Memory B cell (primary cell): ENCODE results near the gene UQCRH.
A peak's percentile ranks its signal among the peaks of the same experiment; 100 is the strongest.
"Not testable (repeated sequence)": the region's sequence is repeated elsewhere in the genome, so short reads cannot be mapped to it uniquely, and the experiment has no call there.

Experiments
- ATAC-seq: fragments of 150-1000 bp; cut with Tn5 transposase; 2 replicates; pipeline ENCODE4 v1.10.0; 2021; ENCODE audit warnings: low read depth, mild to moderate bottlenecking, moderate library complexity
- DNase-seq, 2 donors: peaks; one replicate each; pipeline ENCODE4 v3.0.0; 2022; ENCODE audit warnings: low spot score in 2 of 2
- H3K27ac Mint-ChIP-seq: one replicate; pipeline ENCODE4 v1.8.0; 2022; ENCODE audit warnings: mild to moderate bottlenecking, moderate library complexity, mixed read lengths
- H3K27me3 Mint-ChIP-seq: one replicate; pipeline ENCODE4 v1.8.0; 2022; ENCODE audit warnings: mixed read lengths
- H3K36me3 Mint-ChIP-seq: one replicate; pipeline ENCODE4 v1.8.0; 2022; ENCODE audit warnings: mild to moderate bottlenecking, mixed read lengths
- H3K4me1 Mint-ChIP-seq: one replicate; pipeline ENCODE4 v1.8.0; 2022; ENCODE audit warnings: mixed read lengths
- H3K4me3 Mint-ChIP-seq: one replicate; pipeline ENCODE4 v1.8.0; 2022; ENCODE audit warnings: mild to moderate bottlenecking, moderate library complexity, mixed read lengths
- H3K9me3 Mint-ChIP-seq: one replicate; pipeline ENCODE4 v1.8.0; 2022; ENCODE audit warnings: mixed read lengths

UQCRH gene

DNA sequence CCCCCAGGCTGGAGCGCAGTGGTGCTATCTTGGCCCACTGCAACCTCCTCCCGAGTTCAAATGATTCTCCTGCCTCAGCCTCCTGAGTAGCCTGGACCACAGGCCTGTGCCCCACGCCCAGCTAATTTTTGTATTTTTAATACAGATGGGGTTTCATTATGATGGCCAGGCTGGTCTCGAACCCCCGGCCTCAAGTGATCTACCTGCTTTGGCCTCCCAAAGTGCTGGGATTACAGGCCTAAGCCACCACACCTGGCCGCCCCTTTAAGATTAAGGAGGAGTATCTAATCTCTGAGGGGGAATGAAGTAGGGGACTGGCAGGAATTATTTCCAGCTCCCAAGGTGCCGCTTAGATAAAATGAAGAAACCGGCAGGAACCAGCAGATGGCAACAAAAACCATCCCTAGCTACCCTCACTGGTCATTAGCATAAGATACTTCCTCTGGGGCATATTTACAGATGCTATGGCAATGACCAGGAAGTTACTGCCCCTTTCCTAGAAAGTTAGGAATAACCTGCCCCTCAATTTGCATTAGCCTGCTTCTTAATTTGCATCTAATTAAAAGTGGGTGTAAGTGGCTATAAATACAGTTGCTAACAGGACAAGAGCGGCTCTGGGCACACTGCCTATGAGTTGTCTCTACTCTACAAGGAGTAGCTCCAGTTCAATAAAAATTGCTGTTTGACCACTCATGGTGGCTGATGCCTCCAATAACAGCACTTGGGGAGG, 30.0 kb downstream of the UQCRH start:
- ATAC-seq: peak; percentile 59
- peaks cover 21% of the 10 kb centered on the region for H3K4me1 Mint-ChIP-seq
- H3K36me3 Mint-ChIP-seq: peaks cover 2% of the 10 kb centered on the region
- no peak overlapping the region for H3K4me3 Mint-ChIP-seq
- DNase-seq: no peak
- H3K27me3 Mint-ChIP-seq: no peaks in the 10 kb centered on the region
- peak overlapping the region; percentile 95 for H3K27ac Mint-ChIP-seq
- H3K9me3 Mint-ChIP-seq: no peaks in the 10 kb centered on the region

DNA sequence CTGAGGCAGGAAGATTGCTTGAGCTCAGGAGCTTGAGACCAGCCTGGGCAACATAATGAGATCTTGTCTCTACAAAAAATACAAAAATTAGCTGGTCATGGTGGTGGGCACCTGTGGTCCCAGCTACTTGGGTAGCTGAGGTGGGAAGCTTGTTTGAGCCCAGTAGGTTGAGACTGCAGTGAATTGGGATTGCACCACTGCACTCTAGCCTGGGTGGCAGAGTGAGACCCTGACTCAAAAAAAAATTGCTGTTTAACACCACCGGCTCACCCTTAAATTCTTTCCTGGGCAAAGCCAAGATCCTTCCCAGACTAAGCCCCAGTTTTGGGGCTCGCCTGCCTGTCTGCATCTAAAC, 30.5 kb downstream of the UQCRH start:
- peaks cover 2% of the 10 kb centered on the region for H3K36me3 Mint-ChIP-seq
- H3K27ac Mint-ChIP-seq: no peak overlapping the region
- no peaks in the 10 kb centered on the region for H3K27me3 Mint-ChIP-seq
- no peak overlapping the region for H3K4me3 Mint-ChIP-seq
- DNase-seq (no peak), ATAC-seq (no peak)
- H3K4me1 Mint-ChIP-seq: peaks cover 21% of the 10 kb centered on the region
- no peaks in the 10 kb centered on the region for H3K9me3 Mint-ChIP-seq

DNA sequence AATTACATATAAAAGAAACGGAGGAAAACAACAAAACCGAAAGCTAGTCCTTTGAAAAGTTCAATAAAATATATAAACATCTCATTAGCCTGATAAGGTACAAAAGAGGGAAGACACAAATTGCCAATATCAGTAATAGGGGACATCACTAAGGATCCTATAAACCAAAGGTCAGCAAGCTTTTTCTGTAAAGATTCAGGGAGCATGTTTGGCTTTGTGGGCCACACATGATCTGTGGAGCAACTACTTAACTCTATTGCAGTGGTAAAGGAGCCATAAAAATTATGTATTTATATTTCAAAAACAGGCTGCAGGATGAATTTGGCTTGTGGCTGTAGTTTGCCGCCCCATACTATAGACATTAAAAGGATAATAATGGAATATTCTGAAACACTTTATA, 31.6 kb downstream of the UQCRH start:
- DNase-seq: no peak
- H3K4me1 Mint-ChIP-seq: peaks cover 23% of the 10 kb centered on the region
- H3K4me3 Mint-ChIP-seq: no peak overlapping the region
- no peaks in the 10 kb centered on the region for H3K9me3 Mint-ChIP-seq
- H3K27me3 Mint-ChIP-seq: no peaks in the 10 kb centered on the region
- ATAC-seq: no peak
- no peak overlapping the region for H3K27ac Mint-ChIP-seq
- peaks cover 2% of the 10 kb centered on the region for H3K36me3 Mint-ChIP-seq

DNA sequence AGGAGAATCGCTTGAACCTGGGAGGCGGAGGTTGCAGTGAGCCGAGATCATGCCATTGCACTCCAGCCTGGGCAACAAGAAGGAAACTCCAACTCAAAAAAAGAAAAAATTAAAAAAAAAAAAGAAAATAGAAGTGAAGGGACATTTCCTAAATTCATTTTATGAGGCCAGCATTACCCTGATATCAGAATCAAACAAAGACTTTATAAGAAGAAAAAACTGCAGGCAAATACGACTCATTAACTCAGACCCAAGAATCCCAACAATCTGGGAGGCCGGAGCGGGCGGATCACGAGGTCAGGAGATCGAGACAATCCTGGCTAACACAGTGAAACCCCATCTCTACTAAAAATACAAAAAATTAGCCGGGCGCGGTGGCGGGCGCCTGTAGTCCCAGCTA, 33.9 kb downstream of the UQCRH start:
- H3K27me3 Mint-ChIP-seq, H3K4me3 Mint-ChIP-seq, DNase-seq, ATAC-seq, H3K36me3 Mint-ChIP-seq, H3K27ac Mint-ChIP-seq, H3K9me3 Mint-ChIP-seq: not testable (repeated sequence)
- peaks cover 24% of the 10 kb centered on the region for H3K4me1 Mint-ChIP-seq

DNA sequence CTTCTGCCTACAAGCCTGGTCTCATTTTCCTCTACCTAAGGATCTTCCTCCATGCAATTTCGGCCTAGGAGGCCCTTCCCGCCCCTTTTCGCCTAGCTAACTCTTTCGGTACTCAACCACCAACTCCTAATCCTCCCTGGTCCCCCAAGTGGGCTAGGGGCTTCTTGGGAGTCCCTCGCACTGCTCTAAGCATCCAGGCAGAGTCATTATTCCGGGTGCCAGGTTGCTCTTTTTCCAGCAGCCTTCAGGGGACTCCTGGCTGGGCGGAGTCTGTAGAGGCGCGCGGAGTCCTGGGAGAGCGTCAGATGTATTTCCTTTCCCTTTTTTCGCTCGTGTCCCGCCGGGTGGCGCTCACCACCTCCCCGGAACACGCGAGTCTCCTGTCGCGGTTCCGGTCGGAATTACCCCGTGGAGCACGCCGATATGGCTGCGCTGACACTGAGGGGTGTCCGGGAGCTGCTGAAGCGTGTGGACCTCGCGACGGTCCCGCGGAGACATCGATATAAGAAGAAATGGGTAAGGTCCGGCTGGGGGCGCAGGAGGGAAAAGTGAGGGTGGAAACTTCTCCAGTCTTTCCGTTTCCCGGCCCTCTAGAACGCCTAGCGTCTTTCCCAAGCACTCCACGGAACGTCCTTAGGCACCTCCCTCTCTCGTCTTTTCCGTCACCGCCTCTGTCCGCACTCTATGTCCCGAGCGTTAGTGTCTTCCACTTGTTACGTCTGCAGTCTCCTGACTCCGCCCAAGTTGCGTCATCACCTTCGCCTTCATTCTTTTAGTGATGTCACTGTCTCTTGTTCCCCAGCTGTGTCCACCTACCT, 37.1 kb downstream of the UQCRH start, which contains the start of gene NSUN4:
Gene NSUN4 (plus strand): TSS at position 404 of the 818 bp plus-strand sequence. CDS start 20 bp downstream, at position 424.
- Mint-ChIP-seq H3K4me3 (peak within 1 kb of the TSS; percentile 98), H3K9me3 (no peaks in the 10 kb centered on the region), H3K27me3 (no peaks in the 10 kb centered on the region), H3K4me1 (peaks cover 41% of the 10 kb centered on the region), H3K27ac (peak within 1 kb of the TSS; percentile 99), H3K36me3 (peaks cover 24% of the 10 kb centered on the region)
- ATAC-seq (peak; percentile 80), DNase-seq (peak; percentile 80 to 82)

DNA sequence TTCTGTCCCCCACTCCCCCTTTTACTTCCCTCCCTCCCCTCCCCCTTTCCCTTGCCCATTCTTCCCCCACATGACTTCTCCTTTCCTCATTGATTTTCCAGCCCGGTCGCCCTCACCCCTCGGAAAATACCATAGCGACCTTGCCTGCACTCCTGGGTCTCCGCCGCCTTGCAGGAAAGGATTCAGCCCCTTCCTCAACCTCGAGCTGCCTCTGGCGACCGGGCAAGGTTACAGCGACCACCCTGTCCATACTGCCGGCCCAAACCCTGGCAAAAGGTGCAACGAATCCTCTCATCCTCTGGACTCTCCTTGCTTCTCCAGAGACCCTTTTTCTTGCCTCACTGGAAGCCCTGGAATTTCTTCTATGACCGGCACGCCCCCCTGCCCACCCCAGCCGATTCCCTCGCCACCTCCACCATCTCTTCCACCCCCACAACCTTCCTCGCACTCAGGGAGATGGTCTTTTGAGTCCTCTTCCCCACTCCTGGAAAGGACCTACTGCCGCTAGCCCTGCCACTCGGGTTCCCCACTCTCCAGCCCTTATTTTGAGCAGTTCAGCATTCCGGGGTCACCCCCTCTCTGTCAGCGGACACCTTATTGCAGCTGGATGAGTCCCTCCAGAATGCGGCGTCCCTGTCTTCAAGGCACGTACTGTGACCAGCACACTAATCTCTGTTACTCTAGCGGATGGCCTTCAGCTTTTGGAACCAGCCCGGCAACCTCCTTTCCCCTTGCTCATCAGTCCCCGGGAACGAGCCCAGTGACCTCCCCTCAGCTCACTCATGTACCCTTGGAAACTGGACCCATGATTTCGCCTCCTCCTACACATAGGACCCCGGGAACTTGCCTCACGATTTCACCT, 38.0 kb downstream of the UQCRH start:
- H3K27ac Mint-ChIP-seq: peak overlapping the region; percentile 99
- H3K4me3 Mint-ChIP-seq: peak overlapping the region; percentile 98
- peaks cover 24% of the 10 kb centered on the region for H3K36me3 Mint-ChIP-seq
- no peaks in the 10 kb centered on the region for H3K27me3 Mint-ChIP-seq
- DNase-seq: peak in 1 of 2 donors; percentile 27
- no peaks in the 10 kb centered on the region for H3K9me3 Mint-ChIP-seq
- no peak for ATAC-seq
- H3K4me1 Mint-ChIP-seq: peaks cover 42% of the 10 kb centered on the region

DNA sequence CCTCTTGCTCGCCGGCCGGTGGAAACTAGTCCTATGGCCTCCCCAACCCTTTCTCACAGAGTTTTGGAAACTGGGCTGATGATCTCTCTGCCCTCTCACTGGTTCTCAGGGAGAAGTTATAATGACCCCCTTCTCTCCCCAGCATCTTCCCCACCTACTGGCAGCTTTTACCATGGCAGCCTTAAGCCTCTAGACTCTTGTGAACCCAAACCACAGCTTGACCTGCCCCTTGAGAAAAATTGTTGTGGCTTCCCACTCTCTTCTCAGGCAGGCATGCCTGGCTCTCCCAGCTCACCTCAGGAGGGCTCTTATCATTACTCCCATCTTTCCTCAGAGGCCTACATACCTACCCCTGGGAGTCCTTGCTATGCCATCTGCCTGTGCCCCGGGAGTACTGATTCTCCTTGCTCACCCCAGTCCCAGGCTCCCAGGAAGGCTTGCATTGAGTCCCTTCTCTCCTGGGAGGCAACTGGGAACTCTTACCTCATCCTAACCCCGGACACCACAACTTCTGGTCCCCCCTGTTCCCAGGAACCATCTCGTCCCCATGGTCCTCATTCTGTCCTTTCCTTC, 38.7 kb downstream of the UQCRH start:
- H3K4me3 Mint-ChIP-seq: peak overlapping the region; percentile 98
- peak overlapping the region; percentile 99 for H3K27ac Mint-ChIP-seq
- no peaks in the 10 kb centered on the region for H3K9me3 Mint-ChIP-seq
- ATAC-seq (peak; percentile 7), DNase-seq (peak in 1 of 2 donors; percentile 37)
- H3K27me3 Mint-ChIP-seq: no peaks in the 10 kb centered on the region
- peaks cover 42% of the 10 kb centered on the region for H3K4me1 Mint-ChIP-seq
- H3K36me3 Mint-ChIP-seq: peaks cover 30% of the 10 kb centered on the region

DNA sequence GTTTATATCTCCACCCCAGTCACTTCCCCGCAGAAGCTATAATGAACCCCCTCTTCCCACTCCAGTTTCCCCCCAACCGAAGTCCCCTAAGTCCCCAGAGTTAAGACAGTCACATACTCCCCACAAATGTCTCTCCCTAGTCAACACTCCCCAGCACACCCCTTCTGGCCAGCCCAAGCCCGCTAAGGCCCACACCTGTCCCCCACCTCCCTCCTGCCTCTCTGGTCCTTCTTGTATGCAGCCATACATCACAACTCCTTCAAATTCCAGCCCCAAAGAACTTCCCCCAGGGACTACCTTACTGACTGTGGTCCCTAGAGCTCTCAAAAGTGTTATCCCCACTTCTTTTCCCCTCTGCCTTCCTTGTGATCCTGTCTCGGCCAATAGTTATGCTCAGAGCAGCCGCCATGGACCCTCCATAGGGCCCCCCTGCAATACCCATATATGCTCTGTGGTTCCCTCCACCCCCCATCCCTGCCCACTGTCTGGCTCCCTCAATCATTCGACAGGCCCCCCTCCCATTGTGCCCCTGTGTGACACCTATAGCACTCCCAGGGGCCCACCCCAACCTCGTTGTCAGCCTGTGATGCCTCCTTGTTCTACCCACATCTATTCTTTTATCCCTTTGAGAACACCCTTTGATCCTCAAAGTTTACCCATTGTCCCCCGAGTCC, 39.3 kb downstream of the UQCRH start:
- H3K9me3 Mint-ChIP-seq: no peaks in the 10 kb centered on the region
- H3K27ac Mint-ChIP-seq: peak overlapping the region; percentile 99
- DNase-seq (no peak), ATAC-seq (no peak)
- H3K36me3 Mint-ChIP-seq: peaks cover 30% of the 10 kb centered on the region
- peaks cover 42% of the 10 kb centered on the region for H3K4me1 Mint-ChIP-seq
- H3K27me3 Mint-ChIP-seq: no peaks in the 10 kb centered on the region
- peak overlapping the region; percentile 98 for H3K4me3 Mint-ChIP-seq

DNA sequence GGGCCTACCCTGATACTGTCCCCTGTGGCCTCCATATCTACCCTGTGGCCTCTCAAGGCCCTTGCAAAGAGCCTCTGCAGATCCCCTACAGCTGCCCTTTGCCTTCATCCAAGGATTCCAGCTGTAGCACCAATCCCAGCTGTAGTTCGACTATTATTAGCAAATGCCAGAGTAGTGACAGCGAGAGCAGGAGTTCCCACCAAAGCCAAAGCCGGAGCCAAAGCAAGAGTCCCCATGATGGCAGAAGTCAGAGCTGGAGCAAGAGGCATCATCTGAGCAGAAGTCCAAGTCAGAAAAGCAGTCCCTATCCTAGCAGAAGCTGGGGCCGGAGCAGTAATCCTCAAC, 39.8 kb downstream of the UQCRH start:
- Mint-ChIP-seq H3K27me3 (no peaks in the 10 kb centered on the region), H3K4me3 (no peak overlapping the region), H3K36me3 (peaks cover 33% of the 10 kb centered on the region), H3K9me3 (no peaks in the 10 kb centered on the region), H3K4me1 (peaks cover 46% of the 10 kb centered on the region), H3K27ac (peak overlapping the region; percentile 99)
- ATAC-seq: no peak
- DNase-seq: no peak

DNA sequence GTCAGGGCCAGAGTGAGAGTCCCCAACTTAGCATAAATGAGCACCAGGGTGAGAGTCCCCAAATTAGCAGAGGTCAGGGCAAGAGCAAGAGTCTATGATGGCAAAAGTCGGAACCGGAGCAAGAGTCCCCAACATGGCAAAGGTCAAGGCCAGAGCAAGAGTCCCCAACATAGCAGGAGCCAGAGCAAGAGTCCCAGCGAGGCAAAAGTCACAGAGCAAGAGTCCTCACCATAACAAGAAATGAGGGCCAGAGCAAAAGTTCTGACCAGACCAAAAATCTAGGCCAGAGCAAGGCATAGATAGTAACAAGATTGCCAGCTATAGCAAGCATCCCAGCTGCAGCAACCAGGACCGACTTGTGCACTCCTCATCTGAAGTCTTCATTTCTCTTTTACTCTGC, 40.2 kb downstream of the UQCRH start:
- H3K27ac Mint-ChIP-seq: peak overlapping the region; percentile 99
- no peak overlapping the region for H3K4me3 Mint-ChIP-seq
- peaks cover 33% of the 10 kb centered on the region for H3K36me3 Mint-ChIP-seq

DNA sequence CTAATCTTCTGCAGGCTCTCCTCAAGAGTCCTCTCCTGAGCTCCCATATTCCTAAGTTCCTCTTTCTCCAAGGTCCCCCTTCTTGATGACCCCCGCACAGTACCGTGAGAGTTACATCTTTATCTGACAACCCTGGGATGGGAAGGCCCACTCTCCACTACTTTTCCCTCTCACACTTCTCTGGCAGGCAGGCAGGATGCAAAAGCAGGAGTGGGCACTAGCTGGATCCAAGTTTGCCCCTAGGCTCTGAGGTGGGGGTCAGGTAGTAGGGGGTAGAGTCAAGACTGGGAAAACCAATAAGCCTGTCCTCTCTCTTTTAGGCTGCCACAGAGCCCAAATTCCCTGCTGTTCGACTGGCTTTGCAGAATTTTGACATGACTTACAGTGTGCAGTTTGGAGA, 41.0 kb downstream of the UQCRH start:
- ATAC-seq (no peak), DNase-seq (no peak)
- H3K4me1 Mint-ChIP-seq: peaks cover 46% of the 10 kb centered on the region
- H3K9me3 Mint-ChIP-seq: no peaks in the 10 kb centered on the region
- peaks cover 35% of the 10 kb centered on the region for H3K36me3 Mint-ChIP-seq
- H3K4me3 Mint-ChIP-seq: no peak overlapping the region
- H3K27ac Mint-ChIP-seq: peak overlapping the region; percentile 99
- H3K27me3 Mint-ChIP-seq: no peaks in the 10 kb centered on the region

More for the DNA sequence above, 40.2 kb downstream of the UQCRH start:
- no peak for DNase-seq
- H3K9me3 Mint-ChIP-seq: no peaks in the 10 kb centered on the region
- H3K4me1 Mint-ChIP-seq: peaks cover 46% of the 10 kb centered on the region
- no peak for ATAC-seq
- no peaks in the 10 kb centered on the region for H3K27me3 Mint-ChIP-seq

DNA sequence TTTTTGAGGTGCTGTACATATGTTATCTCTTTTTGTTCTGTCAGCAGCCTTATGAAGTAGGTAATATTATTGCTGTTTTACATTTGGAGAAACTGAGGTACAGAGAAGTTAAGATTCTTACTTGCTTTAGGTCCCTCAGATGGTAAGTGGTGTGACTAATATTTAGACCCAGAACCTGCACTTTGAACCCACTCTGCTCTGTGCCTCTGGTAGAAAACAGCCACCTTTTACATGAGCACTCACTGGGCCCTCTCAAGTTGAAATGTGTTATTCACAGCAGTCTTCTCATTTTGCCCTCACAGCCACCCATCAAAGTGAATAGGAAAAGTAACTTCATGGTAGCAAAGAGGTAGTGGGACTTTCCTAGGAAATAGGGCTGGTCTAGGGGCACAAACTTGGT, 41.8 kb downstream of the UQCRH start:
- no peaks in the 10 kb centered on the region for H3K9me3 Mint-ChIP-seq
- peaks cover 39% of the 10 kb centered on the region for H3K36me3 Mint-ChIP-seq
- peaks cover 45% of the 10 kb centered on the region for H3K4me1 Mint-ChIP-seq
- H3K4me3 Mint-ChIP-seq: no peak overlapping the region
- ATAC-seq (no peak), DNase-seq (no peak)
- peak overlapping the region; percentile 66 for H3K27ac Mint-ChIP-seq
- H3K27me3 Mint-ChIP-seq: no peaks in the 10 kb centered on the region

DNA sequence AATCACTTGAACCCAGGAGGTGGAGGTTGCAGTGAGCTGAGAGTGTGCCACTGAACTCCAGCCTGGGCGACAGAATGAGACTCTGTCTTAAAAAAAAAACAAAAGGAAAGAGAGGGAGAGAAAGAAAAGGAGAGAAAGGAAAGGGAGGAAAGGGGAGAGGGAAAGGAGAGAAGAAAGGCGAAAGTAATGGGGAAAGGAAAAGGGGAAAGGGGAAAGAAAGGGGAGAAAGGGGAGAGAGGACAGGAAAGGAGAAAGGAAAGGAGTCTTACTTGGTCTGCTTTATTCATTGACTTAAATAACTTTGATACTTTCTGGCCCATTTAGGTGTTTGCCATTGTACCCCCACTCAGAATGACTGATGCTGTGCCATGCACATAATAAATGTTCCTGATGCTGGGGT, 48.9 kb downstream of the UQCRH start:
- DNase-seq: no peak
- H3K9me3 Mint-ChIP-seq: no peaks in the 10 kb centered on the region
- H3K27me3 Mint-ChIP-seq: no peaks in the 10 kb centered on the region
- H3K4me1 Mint-ChIP-seq: peaks cover 10% of the 10 kb centered on the region
- H3K27ac Mint-ChIP-seq: no peak overlapping the region
- no peak overlapping the region for H3K4me3 Mint-ChIP-seq
- peaks cover 25% of the 10 kb centered on the region for H3K36me3 Mint-ChIP-seq
- ATAC-seq: no peak
